GM19452 (cell line): ENCODE results near the gene CCT5.

ENCODE experiments used
- ATAC-seq: cut with Tn5 transposase; IDR thresholded peaks from one replicate; pipeline ENCODE4 v1.9.1; 2021; ENCODE audit not compliant: unreplicated experiment

Gene CCT5

DNA sequence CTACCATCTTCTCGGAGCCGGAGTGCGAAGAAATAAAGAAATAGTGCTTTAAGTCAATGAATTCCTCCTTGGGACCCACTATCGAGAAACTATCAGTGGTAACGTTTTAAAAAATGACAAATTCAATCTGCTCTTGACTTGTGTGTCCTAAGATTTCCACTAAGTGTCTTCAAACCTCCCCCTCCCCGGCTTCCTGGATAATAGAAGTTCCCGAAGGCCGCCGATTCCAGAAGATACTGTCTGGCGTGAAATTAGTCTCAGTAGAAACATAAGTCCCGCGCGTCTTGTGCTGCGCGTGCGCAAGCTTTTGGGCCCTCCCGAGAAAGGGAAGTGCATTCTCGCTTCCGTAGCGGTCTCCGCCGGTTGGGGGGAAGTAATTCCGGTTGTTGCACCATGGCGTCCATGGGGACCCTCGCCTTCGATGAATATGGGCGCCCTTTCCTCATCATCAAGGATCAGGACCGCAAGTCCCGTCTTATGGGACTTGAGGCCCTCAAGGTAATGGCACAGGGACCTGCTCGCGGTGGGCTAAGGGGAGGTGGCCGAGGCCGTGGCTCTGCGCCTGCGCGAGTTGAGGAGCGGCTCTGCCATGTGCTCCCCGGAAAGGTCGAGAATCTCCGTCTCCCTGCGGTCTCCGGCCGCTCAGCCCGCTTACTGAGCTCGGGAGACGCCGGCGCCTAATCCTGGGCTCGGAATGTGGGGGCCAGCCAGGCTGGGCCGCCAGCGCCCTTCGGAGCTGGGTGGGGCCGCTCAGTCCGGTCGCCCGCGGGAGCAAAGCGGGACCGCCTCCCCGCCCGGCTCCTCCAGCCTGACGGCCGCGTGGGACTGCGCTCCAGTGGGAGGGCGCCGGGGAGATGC is at the start of gene CCT5:
Gene CCT5 (plus strand): TSS at position 333 of the 858 bp plus-strand sequence. CDS start 61 bp downstream, at position 394.
- ATAC-seq: peak; percentile 77

DNA sequence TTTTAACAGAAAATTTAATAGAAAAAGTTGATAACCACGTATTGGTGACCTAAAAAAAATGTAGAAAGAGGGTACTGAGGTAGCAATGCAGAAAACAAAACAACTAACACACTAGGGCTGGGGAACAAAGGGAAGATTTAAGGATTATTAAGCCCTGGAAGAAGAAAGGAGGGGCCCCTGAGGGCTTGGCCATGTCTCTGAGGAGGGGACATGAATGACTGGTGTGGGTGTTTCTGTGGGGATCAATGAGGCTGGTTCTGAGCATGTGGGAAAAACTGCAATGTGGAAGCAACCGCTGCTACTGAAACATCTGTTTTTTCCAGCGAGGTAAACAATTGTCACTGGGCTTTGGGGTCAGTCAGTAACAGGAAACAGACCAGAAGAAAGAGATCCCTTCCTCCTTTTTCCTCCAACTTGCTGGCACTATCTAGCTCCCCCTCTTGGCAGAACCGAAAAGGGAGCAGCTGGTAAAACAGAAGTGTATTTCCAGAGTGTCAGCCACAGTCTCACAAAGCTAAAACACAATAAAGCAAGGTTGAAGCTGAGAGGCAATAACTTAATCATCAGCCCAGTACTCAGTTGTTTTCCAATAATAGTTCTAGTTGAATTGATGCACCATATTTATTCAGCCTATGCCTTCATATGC is 48.7 kb upstream of the CCT5 start:
- no peak for ATAC-seq

DNA sequence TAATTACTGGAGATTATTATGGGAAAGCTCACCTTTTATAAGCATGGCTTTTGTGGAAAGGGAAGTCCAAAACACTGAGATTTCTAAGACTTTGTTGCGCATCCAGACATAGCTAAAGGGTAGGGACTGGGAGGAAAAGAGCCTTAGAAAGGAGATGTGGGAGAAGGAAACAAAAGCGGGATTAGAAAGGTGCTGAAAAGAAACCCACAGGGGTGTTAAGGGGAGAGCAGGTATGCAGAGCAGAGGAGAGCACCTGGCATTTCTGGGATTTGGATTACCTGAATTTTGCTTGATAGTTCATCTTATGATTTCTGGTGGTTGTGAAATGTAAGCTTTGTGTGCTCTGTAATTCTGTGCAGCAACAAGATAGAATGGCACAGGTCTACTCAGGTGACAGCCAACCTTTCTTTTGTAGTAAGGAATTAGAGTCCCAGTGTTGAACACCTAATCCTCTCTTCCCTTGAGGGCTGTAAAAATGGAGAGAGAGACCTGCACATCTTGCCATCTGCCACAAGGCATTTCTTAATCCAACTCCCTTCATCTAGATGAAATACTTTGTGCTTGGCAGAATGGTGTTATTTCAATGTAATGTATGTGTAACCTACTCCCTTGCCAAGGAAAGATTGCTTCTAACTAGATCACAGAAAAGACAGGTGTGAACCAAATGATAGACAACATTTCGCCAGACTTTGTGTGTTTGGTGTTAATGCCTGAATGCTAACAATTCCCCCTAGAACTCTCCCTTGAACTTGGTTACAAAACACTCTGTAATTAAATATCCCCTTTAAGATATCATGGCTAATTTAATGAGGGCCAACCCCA is 47.8 kb upstream of the CCT5 start:
- no peak for ATAC-seq

DNA sequence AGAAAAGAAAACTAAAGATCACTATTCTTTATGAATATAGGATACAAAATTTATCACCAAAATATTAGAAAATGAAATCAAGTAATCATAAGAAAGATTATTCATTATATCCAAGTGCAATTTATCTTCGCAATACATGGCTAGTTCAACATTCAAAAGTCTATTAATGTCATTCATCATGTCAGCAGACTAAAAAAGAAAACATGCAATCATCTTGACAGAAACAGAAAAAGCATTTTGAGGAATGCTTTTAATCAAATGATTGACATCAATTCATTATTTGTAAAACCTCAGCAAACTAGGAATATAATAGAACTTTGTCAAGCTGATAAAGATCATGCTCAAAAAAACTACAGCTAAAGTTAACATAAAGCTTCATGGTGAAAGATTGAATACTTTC is 41.1 kb upstream of the CCT5 start:
- ATAC-seq: no peak

DNA sequence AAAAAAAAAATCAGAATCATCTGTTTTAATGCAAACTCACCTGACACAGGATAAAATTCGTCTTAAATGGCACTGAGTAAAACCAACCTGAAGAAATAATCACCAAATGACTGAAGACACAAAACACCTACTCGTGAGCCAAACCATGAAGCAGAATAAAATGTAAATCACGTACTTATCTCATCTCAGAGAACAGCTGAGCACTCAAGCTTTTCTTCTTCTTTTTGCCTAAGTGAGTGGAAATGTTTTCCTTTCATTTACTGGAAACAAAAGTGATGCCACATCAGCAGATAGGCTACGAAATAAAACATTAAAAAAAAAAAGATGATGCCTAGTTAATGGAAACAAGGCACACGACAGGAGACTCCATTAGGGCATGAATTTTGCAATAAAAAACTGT is 36.8 kb upstream of the CCT5 start:
- no peak for ATAC-seq

DNA sequence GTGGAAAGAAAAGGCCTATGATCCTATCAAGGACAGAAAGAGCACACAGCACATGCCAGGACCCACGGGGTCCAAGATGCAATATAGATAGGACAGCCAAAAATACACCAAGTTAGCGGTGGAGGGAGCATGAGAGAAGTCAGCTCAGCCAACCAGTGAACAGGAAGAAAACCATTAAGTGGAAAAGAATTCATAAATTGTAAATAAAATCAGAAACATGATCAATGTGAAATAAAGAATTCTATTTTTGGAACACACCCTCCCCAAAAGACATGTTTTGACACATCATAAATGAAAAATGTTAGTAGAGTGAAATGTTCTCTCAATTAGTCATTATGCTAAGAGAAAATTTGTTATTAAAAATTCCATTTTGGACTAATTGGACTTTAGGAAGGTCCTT is 36.0 kb upstream of the CCT5 start:
- ATAC-seq: no peak

DNA sequence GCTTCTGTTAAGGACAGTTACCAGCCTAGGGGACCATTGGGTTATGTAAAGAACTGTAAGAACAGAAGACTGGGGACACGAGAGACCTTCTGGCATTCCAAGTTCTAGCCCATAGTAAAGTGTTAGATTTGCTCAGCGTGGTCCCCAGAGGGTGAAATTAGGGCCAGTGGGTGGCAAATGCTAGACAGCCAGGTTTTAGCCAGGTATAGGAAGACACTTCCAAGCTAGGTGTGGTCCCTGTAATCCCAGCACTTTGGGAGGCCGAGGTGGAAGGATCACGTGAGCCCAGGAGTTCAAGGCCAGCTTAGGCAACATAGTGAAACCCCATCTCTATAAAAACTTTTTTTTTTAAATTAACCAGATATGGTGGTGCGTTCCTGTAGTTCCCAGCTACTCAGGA is 34.7 kb upstream of the CCT5 start:
- no peak for ATAC-seq

DNA sequence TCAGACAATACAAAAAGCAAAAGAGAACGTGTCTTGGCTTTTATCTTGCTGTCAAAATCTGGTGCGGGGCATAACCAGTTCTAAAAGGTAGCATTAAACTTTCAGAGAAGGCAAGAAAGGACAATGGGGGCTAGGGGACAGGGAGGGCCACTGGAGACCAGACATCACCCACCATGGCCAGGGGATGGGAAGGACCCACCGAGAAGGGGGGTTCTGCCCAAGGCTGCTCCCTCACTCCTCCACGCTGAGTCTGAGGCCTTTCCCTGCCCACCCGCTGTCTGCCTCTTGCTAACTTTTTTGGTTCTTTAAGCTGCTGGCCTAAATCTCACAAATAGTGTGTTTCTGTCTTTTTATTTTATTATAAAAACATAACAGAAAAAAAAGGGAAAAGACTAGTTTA is 34.0 kb upstream of the CCT5 start:
- no peak for ATAC-seq

DNA sequence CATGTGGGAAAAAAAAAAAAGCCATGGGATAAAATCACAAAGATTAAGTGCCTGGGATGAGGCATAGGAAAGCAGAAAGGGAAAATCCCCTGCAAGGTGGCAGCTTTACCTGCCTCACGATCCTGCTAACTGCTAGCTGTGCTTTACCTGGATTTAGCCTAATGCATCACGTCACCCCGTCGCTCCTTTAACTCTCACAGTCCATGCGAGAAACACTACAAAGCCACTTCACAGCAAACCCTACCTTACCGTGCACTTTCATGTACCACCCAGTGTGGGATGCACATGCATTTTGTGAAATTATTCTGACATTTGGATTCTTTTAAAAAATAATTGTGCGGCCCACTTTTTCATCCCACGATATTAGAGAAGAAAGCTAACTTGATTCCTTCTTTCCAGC is 31.4 kb upstream of the CCT5 start:
- no peak for ATAC-seq

DNA sequence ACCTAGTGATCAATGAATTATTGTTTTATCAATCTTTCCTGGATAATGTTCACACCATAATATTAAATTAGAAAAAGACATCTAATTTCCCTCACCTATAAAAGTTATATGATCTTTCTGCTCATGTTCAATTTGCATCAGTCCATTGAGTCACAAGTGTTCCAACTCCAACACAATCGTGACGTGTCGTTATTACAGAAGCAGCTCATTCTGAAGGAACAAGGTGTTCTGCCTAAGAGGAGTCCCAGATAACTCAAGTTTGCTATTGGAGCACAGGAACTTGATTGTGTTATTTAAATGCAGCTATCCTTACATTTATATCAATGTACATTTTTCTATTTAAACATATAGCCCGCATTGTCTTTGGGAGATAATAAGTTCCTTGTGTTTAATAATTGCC is 31.0 kb upstream of the CCT5 start:
- no peak for ATAC-seq

DNA sequence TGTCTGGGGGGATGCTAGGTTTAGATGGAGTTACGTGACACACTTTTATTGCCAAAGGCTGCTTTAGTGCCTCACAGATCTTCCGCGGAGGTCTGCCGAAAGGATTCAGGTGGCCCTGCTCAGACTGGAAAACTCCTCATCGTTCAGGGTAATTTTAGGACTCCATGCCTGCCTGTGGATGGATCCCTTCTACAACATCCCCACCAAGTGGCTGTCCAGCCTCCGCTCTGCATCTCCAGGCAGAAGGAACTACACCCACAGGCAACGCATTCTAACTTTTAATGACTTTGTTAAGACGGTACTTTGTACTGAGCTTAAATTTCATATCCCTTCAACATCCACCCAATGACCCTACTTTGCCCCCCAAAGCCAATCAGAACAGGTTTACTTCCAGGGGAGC is 29.8 kb upstream of the CCT5 start:
- ATAC-seq: no peak

DNA sequence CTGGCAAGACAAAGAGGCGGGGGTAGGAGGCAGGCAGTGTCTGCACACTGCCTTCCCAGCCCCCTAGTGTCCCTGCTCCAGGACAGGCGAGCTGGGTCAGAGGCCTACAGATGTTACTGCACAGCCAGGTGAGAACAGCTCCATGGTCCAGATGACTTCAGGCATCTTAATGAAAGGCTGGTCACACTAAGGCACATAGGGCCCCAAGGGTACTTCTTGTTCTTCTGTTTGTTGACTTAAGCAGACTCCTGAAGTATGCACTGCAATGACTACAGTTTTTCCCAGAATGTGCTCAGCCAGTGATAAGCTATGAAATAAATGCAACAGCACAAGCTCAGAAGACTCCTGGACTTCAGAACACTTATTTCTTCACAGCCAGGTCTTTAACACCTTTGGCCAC is 27.8 kb upstream of the CCT5 start:
- ATAC-seq: no peak

DNA sequence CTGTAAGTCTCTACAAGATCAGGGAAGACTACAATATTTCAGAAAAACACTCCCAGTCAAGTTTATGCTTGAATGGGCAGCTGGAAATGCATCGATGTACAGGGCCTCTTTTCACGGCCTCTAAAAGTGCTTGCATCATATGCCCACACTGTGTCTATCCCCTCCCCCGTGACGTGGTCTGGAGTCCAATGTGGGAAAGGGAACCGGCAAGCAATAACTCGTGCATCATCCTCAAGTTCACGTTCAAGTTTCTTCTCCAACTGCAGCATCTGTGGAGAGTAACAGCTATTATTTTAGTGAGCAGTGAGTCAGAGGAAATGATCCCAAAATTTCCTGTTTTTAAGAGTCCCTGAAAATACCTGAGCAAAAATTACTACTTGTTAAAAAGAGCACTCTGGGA is 22.7 kb upstream of the CCT5 start:
- no peak for ATAC-seq

DNA sequence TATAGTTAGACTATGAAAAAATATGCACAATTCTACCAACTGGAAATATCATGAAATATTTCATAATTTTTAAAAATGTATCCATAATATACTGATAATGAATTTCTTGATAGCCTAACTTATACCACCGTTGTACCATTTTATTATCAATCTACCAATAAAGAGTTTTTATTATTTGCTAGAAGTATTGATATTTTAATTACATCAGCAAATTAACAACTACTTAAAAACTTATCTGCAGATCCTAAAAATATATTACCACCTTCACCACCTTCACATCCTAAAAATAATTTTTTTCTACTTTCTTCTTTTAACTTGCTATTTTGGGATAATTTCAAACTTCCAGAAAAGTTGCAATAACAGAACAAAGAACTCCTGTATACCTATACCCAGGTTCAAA is 21.8 kb upstream of the CCT5 start:
- ATAC-seq: no peak

DNA sequence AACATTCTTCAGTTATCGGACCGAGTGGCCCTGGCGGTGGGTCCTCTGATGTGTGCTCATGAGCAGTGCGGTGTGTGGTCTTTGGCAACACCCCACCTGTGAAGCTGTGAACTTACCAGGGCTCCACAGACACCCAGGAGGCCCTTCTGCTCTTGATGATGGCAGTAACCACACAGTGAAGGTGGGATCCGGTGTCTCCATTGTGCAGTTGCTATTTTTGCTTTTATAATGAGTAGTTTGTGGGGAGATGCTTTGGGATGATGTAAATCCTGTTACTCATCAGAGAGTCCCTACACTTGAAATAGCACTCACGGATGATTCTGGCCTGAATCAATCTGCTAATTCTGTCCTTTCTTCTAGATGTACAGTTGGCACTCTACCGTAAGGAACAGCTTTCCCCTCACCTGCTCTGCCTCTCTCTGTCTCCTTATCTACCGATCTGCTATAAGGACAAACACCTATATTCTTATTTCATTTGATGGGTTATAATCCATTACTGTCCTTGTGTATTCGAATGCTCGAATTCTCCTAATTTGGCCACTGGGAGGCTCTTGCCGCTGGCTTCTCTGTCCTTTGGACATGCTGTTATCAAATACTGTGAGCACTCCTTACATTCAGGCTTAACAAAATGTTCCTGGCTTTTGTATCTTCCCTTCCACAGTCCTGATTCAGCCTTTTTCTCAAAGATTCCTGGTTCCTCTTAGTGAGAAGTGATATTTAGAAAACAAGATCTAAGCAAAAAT is 20.6 kb upstream of the CCT5 start:
- no peak for ATAC-seq

DNA sequence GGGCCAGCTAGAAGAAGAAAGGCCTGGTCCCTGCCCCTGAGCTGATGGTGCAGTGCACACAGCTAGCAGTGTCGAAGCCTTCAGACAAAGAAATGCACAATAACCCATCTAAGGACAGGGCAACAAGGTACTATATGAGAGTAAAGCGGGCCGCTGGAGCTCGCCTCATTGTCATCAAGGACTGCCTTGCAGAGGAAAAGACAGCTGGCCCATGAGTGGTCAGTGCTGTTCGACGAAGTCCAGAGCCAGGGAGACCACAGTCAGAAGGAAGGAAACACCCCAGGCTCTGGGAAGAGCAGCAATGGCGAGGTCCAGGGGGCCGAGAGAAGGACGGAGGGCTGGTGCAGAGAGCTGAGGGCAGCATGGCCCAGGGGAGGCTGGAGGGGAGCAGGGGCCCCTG is 17.7 kb upstream of the CCT5 start:
- ATAC-seq: no peak

DNA sequence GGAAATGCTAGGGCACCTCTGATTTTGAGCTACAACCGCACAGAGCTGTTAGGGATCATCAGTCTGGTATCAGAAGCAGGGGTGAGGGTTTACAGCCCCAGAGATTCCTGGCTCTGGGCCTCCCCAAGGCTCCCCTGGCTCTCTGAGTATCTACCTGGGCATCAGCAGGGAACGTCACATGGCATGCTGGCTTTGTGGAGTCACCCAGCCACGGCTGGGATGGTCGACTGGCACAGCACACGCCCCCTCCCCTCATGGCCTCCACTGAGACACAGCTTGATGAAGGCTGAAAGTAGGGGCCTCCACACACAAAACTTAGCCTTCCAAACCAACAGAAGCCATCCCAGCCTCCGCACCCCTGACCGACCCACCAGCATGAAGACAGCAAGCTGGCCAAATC is 17.1 kb upstream of the CCT5 start:
- ATAC-seq: no peak

DNA sequence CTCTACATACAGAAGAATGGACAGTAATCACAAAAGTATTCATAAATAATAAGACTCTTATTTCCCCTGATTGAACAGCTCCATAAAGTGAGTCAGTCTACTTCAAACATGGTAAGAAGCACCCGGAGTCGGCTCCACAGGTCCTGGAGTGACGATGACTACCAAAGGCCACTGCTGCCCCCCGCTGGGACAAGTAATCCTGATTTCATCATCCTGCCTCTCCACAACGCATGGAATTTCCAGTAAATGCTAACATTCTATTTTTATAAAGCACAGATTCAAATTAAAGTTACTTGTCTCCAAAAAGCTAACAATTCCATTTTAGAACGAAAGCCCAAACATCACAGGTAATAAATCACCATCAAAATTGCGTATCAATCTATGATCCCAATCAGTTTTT is 16.6 kb upstream of the CCT5 start:
- no peak for ATAC-seq

DNA sequence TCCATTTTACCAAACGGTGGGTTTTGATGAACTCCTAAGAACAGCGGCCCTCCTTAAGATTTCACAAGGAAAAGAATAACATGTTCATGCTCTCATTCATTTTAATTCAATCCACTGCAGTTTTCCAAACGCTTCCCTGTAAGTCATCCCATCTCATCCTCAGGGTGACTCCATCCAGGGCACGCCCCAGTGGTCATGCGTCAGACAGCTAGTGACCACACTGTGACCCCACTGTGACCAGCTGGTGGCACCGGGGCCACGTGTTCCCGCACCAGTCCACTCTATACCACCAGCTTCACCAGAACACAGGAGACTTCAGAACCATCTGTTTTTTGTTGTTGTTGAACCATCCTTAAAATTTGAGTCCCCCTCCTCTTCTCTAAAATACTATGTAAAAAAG is 14.7 kb upstream of the CCT5 start:
- ATAC-seq: no peak

DNA sequence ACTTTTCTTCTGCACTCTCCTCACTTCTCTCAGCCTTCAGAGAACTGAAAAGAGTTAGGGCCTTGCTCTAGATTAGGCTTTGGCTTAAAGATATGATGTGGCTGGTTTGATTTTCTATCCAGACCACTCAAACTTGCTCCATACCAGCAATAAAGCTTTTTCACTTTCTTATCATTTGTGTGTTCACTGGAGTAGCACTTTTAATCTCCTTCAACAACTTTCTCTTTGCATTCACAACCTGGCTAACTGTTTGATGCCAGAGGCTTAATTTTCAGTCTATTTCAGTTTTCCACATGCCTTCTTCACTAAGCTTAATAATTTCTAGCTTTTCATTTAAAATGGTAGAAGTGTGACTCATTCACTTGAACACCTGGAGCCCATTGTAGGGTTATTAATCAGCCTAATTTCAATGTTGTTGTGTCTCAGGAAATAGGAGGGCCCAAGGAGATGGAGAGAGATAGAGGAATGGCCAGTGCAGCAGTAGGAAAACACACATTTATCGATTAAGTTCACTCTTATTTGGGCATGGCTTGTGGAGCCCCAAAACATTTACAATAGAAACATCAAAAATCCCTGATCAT is 6.3 kb upstream of the CCT5 start:
- peak; percentile 69 for ATAC-seq
